Endothelial cell of umbilical vein (primary cell): ENCODE measurements around the gene INTS2.

ENCODE experiments used
- EZH2 ChIP-seq: IDR thresholded peaks from 2 replicates; pipeline ENCODE4 v1.6.1; 2012; ENCODE audit warnings: borderline replicate concordance, low read depth, mild to moderate bottlenecking, moderate library complexity, low read length, inconsistent platforms; ENCODE audit not compliant: severe bottlenecking
- JUN ChIP-seq: IDR thresholded peaks from 2 replicates; pipeline ENCODE4 v1.6.1; 2011; ENCODE audit warnings: borderline replicate concordance, low read depth; ENCODE audit not compliant: insufficient read length, insufficient read depth
- TF ChIP-seq, protein P1 (sequence below), 2 donors: IDR thresholded peaks; 1 replicate in 1 of 2; 2 replicates in 1 of 2; pipeline ENCODE4 v1.5.1; 2011; ENCODE audit warnings: low read length in 2 of 2, mild to moderate bottlenecking in 2 of 2, moderate library complexity in 2 of 2, control low read depth in 1 of 2, inconsistent platforms in 1 of 2, low read depth in 1 of 2; ENCODE audit not compliant: insufficient read depth in 1 of 2; ENCODE audit errors: extremely low read depth in 1 of 2
- TF ChIP-seq, protein P2 (sequence below): IDR thresholded peaks from 2 replicates; pipeline ENCODE4 v1.6.1; 2011; ENCODE audit not compliant: insufficient read depth, insufficient read length

DNA sequence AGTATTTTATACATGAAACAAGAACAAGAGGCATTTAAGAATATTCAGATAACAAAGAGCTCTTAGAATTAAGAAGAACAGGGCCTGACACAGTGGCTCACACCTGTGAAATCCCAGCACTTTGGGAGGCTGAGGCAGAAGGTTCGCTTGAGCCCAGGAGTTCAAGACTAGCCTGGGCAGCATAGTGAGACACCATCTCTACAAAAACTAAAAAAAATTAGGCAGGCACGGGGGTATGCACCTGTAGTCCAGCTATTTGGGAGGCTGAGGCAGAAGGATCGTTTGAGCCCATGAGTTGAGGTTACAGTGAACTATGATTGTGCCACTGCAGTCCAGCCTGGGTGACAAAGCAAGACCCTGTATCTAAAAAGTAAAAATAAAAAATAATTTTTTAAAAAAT, 52.0 kb downstream of the INTS2 start:
- TF ChIP-seq JUN (no peak), EZH2 (no peak)
- TF ChIP-seq, protein P1, sequence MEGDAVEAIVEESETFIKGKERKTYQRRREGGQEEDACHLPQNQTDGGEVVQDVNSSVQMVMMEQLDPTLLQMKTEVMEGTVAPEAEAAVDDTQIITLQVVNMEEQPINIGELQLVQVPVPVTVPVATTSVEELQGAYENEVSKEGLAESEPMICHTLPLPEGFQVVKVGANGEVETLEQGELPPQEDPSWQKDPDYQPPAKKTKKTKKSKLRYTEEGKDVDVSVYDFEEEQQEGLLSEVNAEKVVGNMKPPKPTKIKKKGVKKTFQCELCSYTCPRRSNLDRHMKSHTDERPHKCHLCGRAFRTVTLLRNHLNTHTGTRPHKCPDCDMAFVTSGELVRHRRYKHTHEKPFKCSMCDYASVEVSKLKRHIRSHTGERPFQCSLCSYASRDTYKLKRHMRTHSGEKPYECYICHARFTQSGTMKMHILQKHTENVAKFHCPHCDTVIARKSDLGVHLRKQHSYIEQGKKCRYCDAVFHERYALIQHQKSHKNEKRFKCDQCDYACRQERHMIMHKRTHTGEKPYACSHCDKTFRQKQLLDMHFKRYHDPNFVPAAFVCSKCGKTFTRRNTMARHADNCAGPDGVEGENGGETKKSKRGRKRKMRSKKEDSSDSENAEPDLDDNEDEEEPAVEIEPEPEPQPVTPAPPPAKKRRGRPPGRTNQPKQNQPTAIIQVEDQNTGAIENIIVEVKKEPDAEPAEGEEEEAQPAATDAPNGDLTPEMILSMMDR (IDR thresholded peaks at IDR 0.05; ENCODE audit: extremely low read depth in 1 of 2, insufficient read depth in 1 of 2, low read depth in 1 of 2, low read length in 2 of 2): no peak
- TF ChIP-seq, protein P2, sequence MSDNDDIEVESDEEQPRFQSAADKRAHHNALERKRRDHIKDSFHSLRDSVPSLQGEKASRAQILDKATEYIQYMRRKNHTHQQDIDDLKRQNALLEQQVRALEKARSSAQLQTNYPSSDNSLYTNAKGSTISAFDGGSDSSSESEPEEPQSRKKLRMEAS: no peak
